CD4-positive, CD25-positive, alpha-beta regulatory T cell (primary cell): ENCODE measurements around the gene BCO1. TPM values are rescaled to one million over a fixed set of nuclear protein-coding genes. Genes with fewer than 3 reads are reported as not detected.

ENCODE experiments used
- ATAC-seq, 2 donors: fragments of 150-1000 bp; cut with Tn5 transposase; one replicate each; pipeline ENCODE4 v1.10.0; 2021; ENCODE audit warnings: low read depth in 2 of 2, moderate number of reproducible peaks in 2 of 2, moderate library complexity in 1 of 2
- DNase-seq, 3 donors: peaks; one replicate each; pipeline versions ENCODE4 v3.0.0 to v3.0.0-alpha.2; 2012 to 2022; ENCODE audit warnings: mixed read lengths in 1 of 3
- H3K27ac ChIP-seq: one replicate; pipeline ENCODE4 v1.7.0; 2013; ENCODE audit warnings: mild to moderate bottlenecking, low read length; ENCODE audit not compliant: insufficient read depth, poor library complexity, severe bottlenecking
- H3K27me3 ChIP-seq: one replicate; pipeline ENCODE4 v1.7.0; 2013; ENCODE audit warnings: low read length; ENCODE audit not compliant: control insufficient read depth, insufficient read depth
- H3K36me3 ChIP-seq: one replicate; pipeline ENCODE4 v1.7.0; 2013; ENCODE audit warnings: mild to moderate bottlenecking, low read length, moderate library complexity; ENCODE audit not compliant: control insufficient read depth, insufficient read depth
- H3K4me1 ChIP-seq: 2 replicates; pipeline ENCODE4 v1.7.0; 2013; ENCODE audit warnings: mild to moderate bottlenecking, low read length; ENCODE audit not compliant: insufficient read depth, control insufficient read depth, poor library complexity, severe bottlenecking
- H3K4me3 ChIP-seq: one replicate; pipeline ENCODE4 v1.7.0; 2013; ENCODE audit warnings: low read depth, mild to moderate bottlenecking, low read length, moderate library complexity
- H3K9me3 ChIP-seq, 2 experiments: 1 replicate in 1 of 2; 2 replicates in 1 of 2; pipeline ENCODE4 v1.7.0; 2013; ENCODE audit warnings: low read length in 2 of 2, mild to moderate bottlenecking in 1 of 2, moderate library complexity in 1 of 2; ENCODE audit not compliant: control insufficient read depth in 2 of 2
- H3K27ac Mint-ChIP-seq, 3 donors: one replicate each; pipeline ENCODE4 v1.8.0; 2020 to 2022; ENCODE audit warnings: mild to moderate bottlenecking in 3 of 3, mixed read lengths in 3 of 3, moderate library complexity in 2 of 3
- H3K27me3 Mint-ChIP-seq: one replicate; pipeline ENCODE4 v1.8.0; 2022; ENCODE audit warnings: mild to moderate bottlenecking, mixed read lengths
- H3K36me3 Mint-ChIP-seq: one replicate; pipeline ENCODE4 v1.8.0; 2020; ENCODE audit warnings: mixed read lengths
- H3K4me1 Mint-ChIP-seq, 4 donors: one replicate each; pipeline ENCODE4 v1.8.0; 2020 to 2022; ENCODE audit warnings: mixed read lengths in 4 of 4, mild to moderate bottlenecking in 1 of 4
- H3K4me3 Mint-ChIP-seq, 4 donors: one replicate each; pipeline ENCODE4 v1.8.0; 2020 to 2022; ENCODE audit warnings: mild to moderate bottlenecking in 4 of 4, mixed read lengths in 4 of 4, moderate library complexity in 3 of 4
- H3K9me3 Mint-ChIP-seq, 7 donors: one replicate each; pipeline ENCODE4 v1.8.0; 2020 to 2022; ENCODE audit warnings: mixed read lengths in 7 of 7, mild to moderate bottlenecking in 3 of 7, moderate library complexity in 2 of 7
- polyA plus RNA-seq, 4 donors: library from polyadenylated mRNA; unstranded; fragments of 300-500 nt; fragmentation: Illumina TruSeq; gene quantifications; one replicate each; pipeline ENCODE4 v1.2.3, GENCODE V29; 2021
- total RNA-seq: library from RNA; stranded (reverse); gene quantifications from one replicate; pipeline ENCODE4 v1.2.3, GENCODE V29; 2022

The BCO1 gene
- total and polyA plus RNA-seq, 5 donors from 2014 or later: not detected

GRCh38 chr16:81296631-81297030 lies 58.1 kb downstream of the BCO1 start:
- H3K27me3 Mint-ChIP-seq: peaks cover 17% of the 10 kb centered on the region
- no peaks in the 10 kb centered on the region for H3K36me3 Mint-ChIP-seq
- H3K27me3 ChIP-seq: peaks cover 4% of the 10 kb centered on the region
- H3K27ac ChIP-seq: no peak overlapping the region
- no peaks in the 10 kb centered on the region for H3K4me1 ChIP-seq
- H3K4me3 Mint-ChIP-seq: no peak overlapping the region
- H3K36me3 ChIP-seq: no peaks in the 10 kb centered on the region
- no peaks in the 10 kb centered on the region for H3K4me1 Mint-ChIP-seq
- H3K9me3 ChIP-seq: no peaks in the 10 kb centered on the region
- H3K4me3 ChIP-seq: no peak overlapping the region
- H3K27ac Mint-ChIP-seq: no peak overlapping the region
- peaks cover 0 to 2% (median 0%) of the 10 kb centered on the region in 7 donors for H3K9me3 Mint-ChIP-seq
- DNase-seq (no peak), ATAC-seq (no peak)

- no peaks in the 10 kb centered on the region for H3K9me3 Mint-ChIP-seq
- H3K4me3 Mint-ChIP-seq: peak overlapping the region in 1 of 4 donors; percentile 71
- H3K27ac ChIP-seq: no peak overlapping the region
- H3K36me3 ChIP-seq: no peaks in the 10 kb centered on the region
- peak overlapping the region in 2 of 3 donors; percentile 1 to 34 for H3K27ac Mint-ChIP-seq
- H3K9me3 ChIP-seq: no peaks in the 10 kb centered on the region
- H3K4me1 ChIP-seq: peaks cover 7% of the 10 kb centered on the region
- no peak overlapping the region for H3K4me3 ChIP-seq
- no peaks in the 10 kb centered on the region for H3K27me3 ChIP-seq
- H3K27me3 Mint-ChIP-seq: no peaks in the 10 kb centered on the region
- peaks cover 11% of the 10 kb centered on the region for H3K36me3 Mint-ChIP-seq
- ATAC-seq: no peak
- peak in 1 of 3 donors; percentile 16 for DNase-seq
- peaks cover 13 to 57% (median 33%) of the 10 kb centered on the region in 4 donors for H3K4me1 Mint-ChIP-seq
Observed at GRCh38 chr16:81307770-81308169, 69.3 kb downstream of the BCO1 start.

- Histone ChIP-seq H3K27me3 (no peaks in the 10 kb centered on the region), H3K36me3 (no peaks in the 10 kb centered on the region), H3K27ac (no peak overlapping the region), H3K9me3 (no peaks in the 10 kb centered on the region), H3K4me3 (no peak overlapping the region), H3K4me1 (peaks cover 20% of the 10 kb centered on the region)
- H3K36me3 Mint-ChIP-seq: peaks cover 9% of the 10 kb centered on the region
- peak overlapping the region in 1 of 3 donors; percentile 20 for H3K27ac Mint-ChIP-seq
- H3K4me3 Mint-ChIP-seq: peak overlapping the region in 1 of 4 donors; percentile 29
- peaks cover 17 to 74% (median 42%) of the 10 kb centered on the region in 4 donors for H3K4me1 Mint-ChIP-seq
- ATAC-seq: no peak
- peaks cover 4% of the 10 kb centered on the region for H3K27me3 Mint-ChIP-seq
- no peak for DNase-seq
- H3K9me3 Mint-ChIP-seq: no peaks in the 10 kb centered on the region
Observed at GRCh38 chr16:81310045-81310644, 71.7 kb downstream of the BCO1 start.

- Histone ChIP-seq H3K9me3 (no peaks in the 10 kb centered on the region), H3K27ac (no peak overlapping the region), H3K4me1 (peaks cover 22% of the 10 kb centered on the region), H3K36me3 (no peaks in the 10 kb centered on the region), H3K27me3 (no peaks in the 10 kb centered on the region), H3K4me3 (no peak overlapping the region)
- no peak for ATAC-seq
- Mint-ChIP-seq H3K9me3 (no peaks in the 10 kb centered on the region), H3K36me3 (peaks cover 9% of the 10 kb centered on the region), H3K4me3 (peak overlapping the region in 1 of 4 donors; percentile 8), H3K27ac (peak overlapping the region in 2 of 3 donors; percentile 34 to 67), H3K27me3 (peaks cover 4% of the 10 kb centered on the region), H3K4me1 (peaks cover 18 to 80% (median 46%) of the 10 kb centered on the region in 4 donors)
- DNase-seq: no peak
Observed at GRCh38 chr16:81311762-81312161, 73.3 kb downstream of the BCO1 start.

- H3K9me3 Mint-ChIP-seq: no peaks in the 10 kb centered on the region
Observed at GRCh38 chr16:81313701-81314602, 75.5 kb downstream of the BCO1 start.

GRCh38 chr16:81314603-81315270 lies 76.2 kb downstream of the BCO1 start, which contains the start of gene GAN:
Gene GAN (plus strand): TSS chr16:81314962. CDS start chr16:81315114, 152 bp downstream.
- no peaks in the 10 kb centered on the region for H3K9me3 Mint-ChIP-seq
- H3K27ac ChIP-seq: peak within 1 kb of the TSS; percentile 72
- no peaks in the 10 kb centered on the region for H3K27me3 ChIP-seq
- no peaks in the 10 kb centered on the region for H3K9me3 ChIP-seq
- peak within 1 kb of the TSS; percentile 99 for H3K4me3 ChIP-seq
- H3K36me3 ChIP-seq: no peaks in the 10 kb centered on the region
- peaks cover 8 to 78% (median 52%) of the 10 kb centered on the region in 4 donors for H3K4me1 Mint-ChIP-seq
- H3K36me3 Mint-ChIP-seq: peaks cover 5% of the 10 kb centered on the region
- H3K4me3 Mint-ChIP-seq: peak within 1 kb of the TSS; percentile 92 to 99 (median 98)
- DNase-seq (peak; percentile 91 to 98 (median 93)), ATAC-seq (peak; percentile 97 to 99)
- H3K4me1 ChIP-seq: peaks cover 22% of the 10 kb centered on the region
- peaks cover 4% of the 10 kb centered on the region for H3K27me3 Mint-ChIP-seq
- peak within 1 kb of the TSS; percentile 94 to 99 (median 98) for H3K27ac Mint-ChIP-seq

More at GRCh38 chr16:81313701-81314602, 75.5 kb downstream of the BCO1 start:
- Histone ChIP-seq H3K36me3 (no peaks in the 10 kb centered on the region), H3K4me1 (peaks cover 22% of the 10 kb centered on the region), H3K27me3 (no peaks in the 10 kb centered on the region), H3K9me3 (no peaks in the 10 kb centered on the region), H3K27ac (peak overlapping the region; percentile 72), H3K4me3 (peak overlapping the region; percentile 99)
- H3K4me1 Mint-ChIP-seq: peaks cover 8 to 80% (median 51%) of the 10 kb centered on the region in 4 donors
- peak overlapping the region; percentile 92 to 99 (median 98) for H3K4me3 Mint-ChIP-seq
- ATAC-seq: no peak
- peak overlapping the region; percentile 94 to 99 (median 98) for H3K27ac Mint-ChIP-seq
- peaks cover 5% of the 10 kb centered on the region for H3K36me3 Mint-ChIP-seq
- no peak for DNase-seq
- H3K27me3 Mint-ChIP-seq: peaks cover 4% of the 10 kb centered on the region
